ENCODE results near the gene CDKN2A. TPM values are rescaled to one million over a fixed set of nuclear protein-coding genes. Genes with fewer than 3 reads are reported as not detected.

The CDKN2A gene
- total RNA-seq, 1 experiment from 2014 or later = 273 TPM

DNA sequence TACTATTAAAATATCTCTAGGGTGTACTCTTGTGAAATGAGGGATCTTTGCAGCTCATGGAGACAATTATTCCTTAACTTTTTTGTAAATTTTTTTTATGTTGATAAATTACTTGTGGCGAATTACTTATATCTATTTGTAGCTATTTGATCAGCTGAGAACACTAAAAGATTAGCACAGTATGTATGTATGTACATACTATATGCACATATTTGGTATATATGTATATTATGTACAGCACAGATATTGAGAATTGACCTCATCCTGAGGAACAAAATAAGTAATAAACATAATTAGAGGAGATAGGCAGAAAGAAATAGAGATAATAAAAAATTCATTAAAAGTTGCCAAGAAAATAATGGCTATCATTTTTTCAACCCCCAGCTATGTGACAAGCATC is 11.8 kb downstream of the CDKN2A start:
- no peaks in the 10 kb centered on the region for H3F3A ChIP-seq (ENCODE audit: low read length, unreplicated experiment)
- no peak overlapping the region for H3K9ac ChIP-seq (ENCODE audit: low read length)
- ChIA-PET POLR2A (ENCODE audit: unreplicated experiment) (no interaction called here), CTCF (interaction anchor here (0.6 kb wide), 1 partner anchor 12 kb away, joined by 3 read pairs; the partner anchor contains the start of gene CDKN2B-AS1)
- ATAC-seq (no peak), DNase-seq (no peak)
- H2AFZ ChIP-seq (ENCODE audit: low read length) = no peak overlapping the region
- intact Hi-C loops (cut with micrococcal nuclease) = no loop called here
- TF ChIP-seq EZH2phosphoT487 (IDR thresholded peaks at IDR 0.05; ENCODE audit: borderline replicate concordance, low read length) (no peak), EZH2 (IDR thresholded peaks at IDR 0.05; ENCODE audit: low read length, unreplicated experiment) (no peak)
- TF ChIP-seq, protein P1, sequence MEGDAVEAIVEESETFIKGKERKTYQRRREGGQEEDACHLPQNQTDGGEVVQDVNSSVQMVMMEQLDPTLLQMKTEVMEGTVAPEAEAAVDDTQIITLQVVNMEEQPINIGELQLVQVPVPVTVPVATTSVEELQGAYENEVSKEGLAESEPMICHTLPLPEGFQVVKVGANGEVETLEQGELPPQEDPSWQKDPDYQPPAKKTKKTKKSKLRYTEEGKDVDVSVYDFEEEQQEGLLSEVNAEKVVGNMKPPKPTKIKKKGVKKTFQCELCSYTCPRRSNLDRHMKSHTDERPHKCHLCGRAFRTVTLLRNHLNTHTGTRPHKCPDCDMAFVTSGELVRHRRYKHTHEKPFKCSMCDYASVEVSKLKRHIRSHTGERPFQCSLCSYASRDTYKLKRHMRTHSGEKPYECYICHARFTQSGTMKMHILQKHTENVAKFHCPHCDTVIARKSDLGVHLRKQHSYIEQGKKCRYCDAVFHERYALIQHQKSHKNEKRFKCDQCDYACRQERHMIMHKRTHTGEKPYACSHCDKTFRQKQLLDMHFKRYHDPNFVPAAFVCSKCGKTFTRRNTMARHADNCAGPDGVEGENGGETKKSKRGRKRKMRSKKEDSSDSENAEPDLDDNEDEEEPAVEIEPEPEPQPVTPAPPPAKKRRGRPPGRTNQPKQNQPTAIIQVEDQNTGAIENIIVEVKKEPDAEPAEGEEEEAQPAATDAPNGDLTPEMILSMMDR (conservative IDR thresholded peaks at IDR 0.05; ENCODE audit: low read depth, low read length) = no peak
- H3K4me3 ChIP-seq (ENCODE audit: low read length) = no peak overlapping the region
- H4K20me1 ChIP-seq (ENCODE audit: low read length) = no peaks in the 10 kb centered on the region
- BruUV-seq (replicated peaks) = no TSS peak
- peaks cover 55% of the 10 kb centered on the region for H3K79me2 ChIP-seq (ENCODE audit: low read length)
- no peak overlapping the region for H3K27ac ChIP-seq (ENCODE audit: low read length)
- H3K27me3 ChIP-seq (ENCODE audit: low read length) = no peaks in the 10 kb centered on the region
- H3K4me2 ChIP-seq (ENCODE audit: low read length) = no peak overlapping the region
- no peaks in the 10 kb centered on the region for H3K9me2 ChIP-seq (replicated peaks; ENCODE audit: low read length)
- H3K36me3 ChIP-seq (ENCODE audit: low read depth, low read length) = peaks cover 4% of the 10 kb centered on the region; the same call in 1 of the 2 replicates
- no peaks in the 10 kb centered on the region for H3K9me3 ChIP-seq (ENCODE audit: low read length)
- peaks cover under 1% of the 10 kb centered on the region; the same call in 1 of the 2 replicates for H3K4me1 ChIP-seq (ENCODE audit: insufficient read depth, low read length)

DNA sequence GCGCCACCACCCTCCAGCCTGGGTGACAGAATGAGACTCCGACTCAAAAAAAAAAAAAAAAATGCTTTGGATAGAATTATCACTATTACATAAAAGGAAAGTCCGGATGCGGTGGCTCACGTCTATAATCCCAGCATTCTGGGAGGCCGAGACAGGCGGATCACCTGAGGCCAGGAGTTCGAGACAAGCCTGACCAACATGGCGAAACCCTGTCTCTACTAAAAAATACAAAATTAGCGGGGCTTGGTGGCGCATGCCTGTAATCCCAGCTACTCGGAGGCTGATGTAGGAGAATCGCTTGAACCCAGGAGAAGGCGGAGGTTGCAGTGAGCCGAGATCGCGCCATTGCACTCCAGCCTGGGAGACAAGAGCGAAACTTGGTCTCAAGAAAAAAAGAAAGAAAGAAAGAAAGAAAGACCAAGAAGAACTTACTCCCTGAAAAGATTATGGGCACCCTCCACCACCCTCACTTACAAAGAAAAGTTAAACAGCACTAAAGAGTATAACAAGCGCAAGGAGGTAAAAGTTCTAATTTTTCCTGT is 17.8 kb downstream of the CDKN2A start:
- no peak for DNase-seq
- H3K4me1 ChIP-seq (ENCODE audit: insufficient read depth, low read length) = peaks cover 6% of the 10 kb centered on the region; the same call in 1 of the 2 replicates
- no peaks in the 10 kb centered on the region for H3F3A ChIP-seq (ENCODE audit: low read length, unreplicated experiment)
- no peaks in the 10 kb centered on the region for H4K20me1 ChIP-seq (ENCODE audit: low read length)
- no peak for ATAC-seq
- no peak overlapping the region for H3K4me2 ChIP-seq (ENCODE audit: low read length)
- intact Hi-C loops (cut with micrococcal nuclease) = no loop called here
- no peak for TF ChIP-seq EZH2 (IDR thresholded peaks at IDR 0.05; ENCODE audit: low read length, unreplicated experiment)
- no peak for TF ChIP-seq EZH2phosphoT487 (IDR thresholded peaks at IDR 0.05; ENCODE audit: borderline replicate concordance, low read length)
- TF ChIP-seq, protein P1 (conservative IDR thresholded peaks at IDR 0.05; ENCODE audit: low read depth, low read length) = no peak
- H3K9me3 ChIP-seq (ENCODE audit: low read length) = no peaks in the 10 kb centered on the region
- H2AFZ ChIP-seq (ENCODE audit: low read length) = no peak overlapping the region
- no peak overlapping the region for H3K9ac ChIP-seq (ENCODE audit: low read length)
- BruUV-seq (replicated peaks) = no TSS peak
- CTCF ChIA-PET = interaction anchor here (0.6 kb wide), 1 partner anchor 331 kb away, joined by 3 read pairs; no protein-coding TSS in a partner anchor
- no peaks in the 10 kb centered on the region for H3K27me3 ChIP-seq (ENCODE audit: low read length)
- peaks cover 25% of the 10 kb centered on the region for H3K79me2 ChIP-seq (ENCODE audit: low read length)
- H3K27ac ChIP-seq (ENCODE audit: low read length) = no peak overlapping the region
- no peak overlapping the region for H3K4me3 ChIP-seq (ENCODE audit: low read length)
- POLR2A ChIA-PET (ENCODE audit: unreplicated experiment) = no interaction called here
- H3K9me2 ChIP-seq (replicated peaks; ENCODE audit: low read length) = no peaks in the 10 kb centered on the region
- H3K36me3 ChIP-seq (ENCODE audit: low read depth, low read length) = 0 out of 2 replicates have a peak, but pooled peaks cover 4% of the 10 kb centered on the region

DNA sequence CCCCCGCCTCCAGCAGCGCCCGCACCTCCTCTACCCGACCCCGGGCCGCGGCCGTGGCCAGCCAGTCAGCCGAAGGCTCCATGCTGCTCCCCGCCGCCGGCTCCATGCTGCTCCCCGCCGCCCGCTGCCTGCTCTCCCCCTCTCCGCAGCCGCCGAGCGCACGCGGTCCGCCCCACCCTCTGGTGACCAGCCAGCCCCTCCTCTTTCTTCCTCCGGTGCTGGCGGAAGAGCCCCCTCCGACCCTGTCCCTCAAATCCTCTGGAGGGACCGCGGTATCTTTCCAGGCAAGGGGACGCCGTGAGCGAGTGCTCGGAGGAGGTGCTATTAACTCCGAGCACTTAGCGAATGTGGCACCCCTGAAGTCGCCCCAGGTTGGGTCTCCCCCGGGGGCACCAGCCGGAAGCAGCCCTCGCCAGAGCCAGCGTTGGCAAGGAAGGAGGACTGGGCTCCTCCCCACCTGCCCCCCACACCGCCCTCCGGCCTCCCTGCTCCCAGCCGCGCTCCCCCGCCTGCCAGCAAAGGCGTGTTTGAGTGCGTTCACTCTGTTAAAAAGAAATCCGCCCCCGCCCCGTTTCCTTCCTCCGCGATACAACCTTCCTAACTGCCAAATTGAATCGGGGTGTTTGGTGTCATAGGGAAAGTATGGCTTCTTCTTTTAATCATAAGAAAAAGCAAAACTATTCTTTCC is 19.3 kb downstream of the CDKN2A start:
- Histone ChIP-seq H3K27me3 (ENCODE audit: low read length) (no peaks in the 10 kb centered on the region), H3K4me2 (ENCODE audit: low read length) (no peak overlapping the region), H3K9me2 (replicated peaks; ENCODE audit: low read length) (no peaks in the 10 kb centered on the region), H3K9me3 (ENCODE audit: low read length) (no peaks in the 10 kb centered on the region), H3K4me3 (ENCODE audit: low read length) (no peak overlapping the region), H3K79me2 (ENCODE audit: low read length) (peaks cover 22% of the 10 kb centered on the region), H3K27ac (ENCODE audit: low read length) (no peak overlapping the region), H2AFZ (ENCODE audit: low read length) (no peak overlapping the region), H4K20me1 (ENCODE audit: low read length) (no peaks in the 10 kb centered on the region), H3K36me3 (ENCODE audit: low read depth, low read length) (peaks cover 8% of the 10 kb centered on the region), H3K4me1 (ENCODE audit: insufficient read depth, low read length) (peaks cover 6% of the 10 kb centered on the region; the same call in 1 of the 2 replicates), H3F3A (ENCODE audit: low read length, unreplicated experiment) (no peaks in the 10 kb centered on the region), H3K9ac (ENCODE audit: low read length) (no peak overlapping the region)
- ChIA-PET CTCF (no interaction called here), POLR2A (ENCODE audit: unreplicated experiment) (no interaction called here)
- no TSS peak for BruUV-seq (replicated peaks)
- ATAC-seq (no peak), DNase-seq (no peak)
- TF ChIP-seq, protein P1 (conservative IDR thresholded peaks at IDR 0.05; ENCODE audit: low read depth, low read length) = no peak
- TF ChIP-seq EZH2 (IDR thresholded peaks at IDR 0.05; ENCODE audit: low read length, unreplicated experiment) (no peak), EZH2phosphoT487 (IDR thresholded peaks at IDR 0.05; ENCODE audit: borderline replicate concordance, low read length) (no peak)
- intact Hi-C loops (cut with micrococcal nuclease) = no loop called here
